Sciatic nerve (tissue), 2 donors: ENCODE data around the gene TFF2. TPM values are rescaled to one million over a fixed set of nuclear protein-coding genes. Genes with fewer than 3 reads are reported as not detected.
A peak's percentile ranks its signal among the peaks of the same experiment; 100 is the strongest.

Experiments
- ATAC-seq: fragments of 200-7000 bp; cut with Tn5 transposase; one replicate; pipeline ENCODE4 v1.9.1; 2020; ENCODE audit warnings: mild to moderate bottlenecking, moderate library complexity
- DNase-seq: peaks from one replicate; pipeline ENCODE4 v3.0.0-alpha.2; 2020; ENCODE audit warnings: low spot score
- intact Hi-C: fragments of 100-400 bp; cut with DNase I; formaldehyde crosslinking; loops from one replicate; pipeline ENCODE4 v1.14.2; 2022
- total RNA-seq: library from RNA; stranded (reverse); fragmentation: NEBNext Ultra II Directional; extraction: Animal tissue kit (Norgen Biotek cat#: 25700); gene quantifications from one replicate; pipeline ENCODE4 v1.2.1, GENCODE V29; 2021
- donor health status: DM: no; HTN: no; CAD: no.
- donor health status: DM: no; HTN: no; CAD: no.

TFF2 gene
- total RNA-seq, 1 donor from 2014 or later = not detected

- DNase-seq = peak; percentile 78
- intact Hi-C loops = no loop called here
- ATAC-seq = peak; percentile 80
These were observed 12.7 kb downstream of the TFF2 start for GRCh38 chr21:42337830-42338728.

- ATAC-seq (no peak), DNase-seq (no peak)
- intact Hi-C loops = no loop called here
These were observed 13.5 kb downstream of the TFF2 start for GRCh38 chr21:42337276-42337675.

GRCh38 chr21:42336054-42336453 is 14.7 kb downstream of the TFF2 start:
- ATAC-seq (no peak), DNase-seq (no peak)
- intact Hi-C loops = no loop called here

GRCh38 chr21:42332557-42333317 is 18.1 kb downstream of the TFF2 start:
- DNase-seq = no peak
- intact Hi-C loops = no loop called here
- ATAC-seq = no peak

- no peak for ATAC-seq
- intact Hi-C loops = no loop called here
- DNase-seq = no peak
These were observed 19.1 kb downstream of the TFF2 start for GRCh38 chr21:42331660-42332059.

GRCh38 chr21:42330380-42331371 is 20.1 kb downstream of the TFF2 start:
- ATAC-seq (no peak), DNase-seq (no peak)
- intact Hi-C loops = no loop called here

GRCh38 chr21:42324896-42325295 is 25.9 kb downstream of the TFF2 start:
- no peak for ATAC-seq
- DNase-seq = no peak
- intact Hi-C loops = no loop called here

- DNase-seq (no peak), ATAC-seq (no peak)
- intact Hi-C loops = no loop called here
These were observed 28.9 kb downstream of the TFF2 start for GRCh38 chr21:42321845-42322244.

- ATAC-seq = no peak
- intact Hi-C loops = no loop called here
- DNase-seq = no peak
These were observed 29.6 kb downstream of the TFF2 start for GRCh38 chr21:42321231-42321630.

- DNase-seq (no peak), ATAC-seq (no peak)
- intact Hi-C loops = no loop called here
These were observed 30.0 kb downstream of the TFF2 start for GRCh38 chr21:42320791-42321190.

- no peak for DNase-seq
- no peak for ATAC-seq
- intact Hi-C loops = no loop called here
These were observed 30.8 kb downstream of the TFF2 start for GRCh38 chr21:42319851-42320572.

- ATAC-seq = no peak
- intact Hi-C loops = no loop called here
- no peak for DNase-seq
These were observed 31.4 kb downstream of the TFF2 start for GRCh38 chr21:42319376-42319775.

- intact Hi-C loops = no loop called here
- ATAC-seq (no peak), DNase-seq (no peak)
These were observed 32.7 kb downstream of the TFF2 start for GRCh38 chr21:42317826-42318746.

- intact Hi-C loops = no loop called here
- no peak for DNase-seq
- ATAC-seq = no peak
These were observed 33.5 kb downstream of the TFF2 start for GRCh38 chr21:42317341-42317741.

- no peak for DNase-seq
- ATAC-seq = no peak
- intact Hi-C loops = no loop called here
These were observed 33.9 kb downstream of the TFF2 start for GRCh38 chr21:42316891-42317290.

- intact Hi-C loops = no loop called here
- DNase-seq = no peak
- peak; percentile 88 for ATAC-seq
These were observed 35.4 kb downstream of the TFF2 start, which contains the start of gene TFF3 for GRCh38 chr21:42315296-42315891. TFF3 (minus strand) TSS chr21:42315409; CDS start chr21:42315374, 35 bp downstream.
